ENCODE results near the gene GSTA1. TPM values are rescaled to one million over a fixed set of nuclear protein-coding genes. Genes with fewer than 3 reads are reported as not detected.
"Not testable (repeated sequence)": the region's sequence is repeated elsewhere in the genome, so short reads cannot be mapped to it uniquely, and the experiment has no call there.

GSTA1 gene
- 22.2 TPM for total RNA-seq
- long read RNA-seq, transcript GSTA1-201 (7 exons, 1,019 nt): major isoform, 17 of 24 reads
- long read RNA-seq, partial matches to known transcripts: 6 of 24 reads
- long read RNA-seq, other reads (novel, unspliced or antisense): 1 of 24 reads

DNA sequence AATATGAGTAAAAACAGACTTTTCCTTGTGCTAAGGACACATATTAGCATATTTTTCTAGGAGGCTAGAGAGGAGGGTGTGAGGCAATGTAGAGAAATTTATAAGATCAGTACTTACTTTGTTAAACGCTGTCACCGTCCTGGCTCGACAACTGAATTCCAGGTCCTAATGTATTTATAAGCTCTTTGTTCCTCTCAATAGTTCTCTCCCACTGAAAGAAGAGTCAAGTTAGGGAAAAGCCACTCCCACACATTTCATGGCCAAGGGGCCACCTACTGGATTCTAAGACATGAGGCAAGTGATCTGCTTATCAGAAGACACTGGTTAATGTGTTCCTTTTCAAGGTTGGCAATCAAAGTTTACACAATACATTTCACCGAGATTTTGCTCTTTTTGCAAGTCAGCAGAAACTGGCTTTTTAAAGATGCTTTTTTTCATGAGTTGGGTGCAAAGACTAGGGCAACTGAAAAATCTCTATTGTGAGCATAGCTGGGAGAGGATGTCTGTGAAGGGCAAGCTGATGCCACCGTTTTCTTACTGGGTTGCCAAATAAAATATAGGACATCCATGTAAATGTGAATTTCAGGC lies at the start of gene GSTA1:
GSTA1 (minus strand) TSS at position 149 of the 588 bp plus-strand sequence. CDS start 4,549 bp downstream, outside the sequence.
- DNase-seq; H3K27ac ChIP-seq; H3K36me3 ChIP-seq; ATAC-seq; H3K4me3 ChIP-seq; H3K27me3 ChIP-seq (ENCODE audit: low read depth); H3K4me1 ChIP-seq; H3K9me3 ChIP-seq; intact Hi-C loops (cut with DNase I): not testable (repeated sequence)

DNA sequence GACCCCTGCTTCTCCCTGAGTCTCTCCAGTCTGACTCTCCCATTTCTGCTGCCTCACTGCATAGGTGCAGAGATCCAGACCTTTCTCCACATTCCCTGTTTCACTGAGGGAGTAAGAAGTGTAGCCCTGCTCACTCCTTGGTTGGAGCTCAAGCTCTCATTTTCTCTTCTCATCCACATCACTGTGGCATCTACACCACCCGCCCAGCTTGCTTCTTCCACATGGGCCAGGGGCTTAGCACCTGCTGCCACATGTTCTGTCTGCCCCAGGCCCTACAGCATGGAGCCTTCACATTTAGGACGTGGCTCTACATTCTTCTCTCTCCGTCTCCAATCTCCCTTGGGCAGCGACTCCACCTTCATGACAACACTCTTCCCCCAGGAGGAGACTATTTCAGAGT lies 45.5 kb upstream of the GSTA1 start:
- H3K9me3 ChIP-seq: no peaks in the 10 kb centered on the region
- H3K36me3 ChIP-seq: no peaks in the 10 kb centered on the region
- H3K4me3 ChIP-seq: no peak overlapping the region
- DNase-seq (no peak), ATAC-seq (no peak)
- no peaks in the 10 kb centered on the region for H3K4me1 ChIP-seq
- TF ChIP-seq, protein P1, sequence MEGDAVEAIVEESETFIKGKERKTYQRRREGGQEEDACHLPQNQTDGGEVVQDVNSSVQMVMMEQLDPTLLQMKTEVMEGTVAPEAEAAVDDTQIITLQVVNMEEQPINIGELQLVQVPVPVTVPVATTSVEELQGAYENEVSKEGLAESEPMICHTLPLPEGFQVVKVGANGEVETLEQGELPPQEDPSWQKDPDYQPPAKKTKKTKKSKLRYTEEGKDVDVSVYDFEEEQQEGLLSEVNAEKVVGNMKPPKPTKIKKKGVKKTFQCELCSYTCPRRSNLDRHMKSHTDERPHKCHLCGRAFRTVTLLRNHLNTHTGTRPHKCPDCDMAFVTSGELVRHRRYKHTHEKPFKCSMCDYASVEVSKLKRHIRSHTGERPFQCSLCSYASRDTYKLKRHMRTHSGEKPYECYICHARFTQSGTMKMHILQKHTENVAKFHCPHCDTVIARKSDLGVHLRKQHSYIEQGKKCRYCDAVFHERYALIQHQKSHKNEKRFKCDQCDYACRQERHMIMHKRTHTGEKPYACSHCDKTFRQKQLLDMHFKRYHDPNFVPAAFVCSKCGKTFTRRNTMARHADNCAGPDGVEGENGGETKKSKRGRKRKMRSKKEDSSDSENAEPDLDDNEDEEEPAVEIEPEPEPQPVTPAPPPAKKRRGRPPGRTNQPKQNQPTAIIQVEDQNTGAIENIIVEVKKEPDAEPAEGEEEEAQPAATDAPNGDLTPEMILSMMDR (IDR thresholded peaks at IDR 0.05): no peak
- intact Hi-C loops (cut with DNase I): no loop called here
- no peaks in the 10 kb centered on the region for H3K27me3 ChIP-seq (ENCODE audit: low read depth)
- no peak overlapping the region for H3K27ac ChIP-seq

DNA sequence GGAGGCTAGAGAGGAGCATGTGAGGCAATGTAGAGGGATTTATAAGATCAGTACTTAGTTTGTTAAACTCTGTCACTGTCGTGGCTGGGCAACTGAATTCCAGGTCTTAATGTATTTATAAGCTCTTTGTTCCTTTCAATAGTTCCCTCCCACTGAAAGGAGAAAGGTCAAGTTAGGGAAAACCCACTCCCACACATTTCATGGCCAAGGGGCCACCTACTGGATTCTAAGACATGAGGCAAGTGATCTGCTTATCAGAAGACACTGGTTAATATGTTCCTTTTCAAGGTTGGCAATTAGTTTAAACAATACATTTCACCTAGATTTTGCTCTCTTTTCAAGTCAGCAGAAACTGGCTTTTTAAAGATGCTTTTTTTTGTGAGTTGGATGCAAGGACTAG lies 42.4 kb upstream of the GSTA1 start:
- Histone ChIP-seq H3K4me1 (no peaks in the 10 kb centered on the region), H3K27ac (no peak overlapping the region), H3K36me3 (no peaks in the 10 kb centered on the region), H3K4me3 (no peak overlapping the region), H3K27me3 (ENCODE audit: low read depth) (no peaks in the 10 kb centered on the region), H3K9me3 (no peaks in the 10 kb centered on the region)
- no peak for ATAC-seq
- intact Hi-C loops (cut with DNase I): no loop called here
- no peak for DNase-seq
- TF ChIP-seq, protein P1 (IDR thresholded peaks at IDR 0.05): no peak

DNA sequence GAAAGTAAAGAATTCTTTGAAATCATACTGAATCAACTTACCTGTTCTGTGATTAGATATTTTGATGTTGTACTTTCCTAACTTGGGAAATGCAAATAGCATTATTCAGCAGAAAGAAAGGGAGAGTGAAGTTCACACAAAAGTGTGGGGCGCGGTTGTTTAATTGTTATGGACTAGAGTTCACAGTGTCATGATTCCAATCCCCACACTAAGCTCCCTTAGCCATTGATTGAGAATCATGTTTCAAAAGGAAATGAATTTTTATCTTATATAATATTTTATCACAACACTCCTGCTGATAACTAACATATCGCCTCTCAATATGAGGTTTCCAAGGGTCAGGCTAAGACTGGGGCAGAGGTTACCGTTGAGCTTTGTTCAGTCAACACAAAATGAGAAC lies 40.0 kb upstream of the GSTA1 start:
- Histone ChIP-seq H3K4me3 (no peak overlapping the region), H3K36me3 (no peaks in the 10 kb centered on the region), H3K4me1 (no peaks in the 10 kb centered on the region), H3K27me3 (ENCODE audit: low read depth) (no peaks in the 10 kb centered on the region), H3K27ac (no peak overlapping the region), H3K9me3 (no peaks in the 10 kb centered on the region)
- no peak for DNase-seq
- TF ChIP-seq, protein P1 (IDR thresholded peaks at IDR 0.05): no peak
- no peak for ATAC-seq
- intact Hi-C loops (cut with DNase I): no loop called here

DNA sequence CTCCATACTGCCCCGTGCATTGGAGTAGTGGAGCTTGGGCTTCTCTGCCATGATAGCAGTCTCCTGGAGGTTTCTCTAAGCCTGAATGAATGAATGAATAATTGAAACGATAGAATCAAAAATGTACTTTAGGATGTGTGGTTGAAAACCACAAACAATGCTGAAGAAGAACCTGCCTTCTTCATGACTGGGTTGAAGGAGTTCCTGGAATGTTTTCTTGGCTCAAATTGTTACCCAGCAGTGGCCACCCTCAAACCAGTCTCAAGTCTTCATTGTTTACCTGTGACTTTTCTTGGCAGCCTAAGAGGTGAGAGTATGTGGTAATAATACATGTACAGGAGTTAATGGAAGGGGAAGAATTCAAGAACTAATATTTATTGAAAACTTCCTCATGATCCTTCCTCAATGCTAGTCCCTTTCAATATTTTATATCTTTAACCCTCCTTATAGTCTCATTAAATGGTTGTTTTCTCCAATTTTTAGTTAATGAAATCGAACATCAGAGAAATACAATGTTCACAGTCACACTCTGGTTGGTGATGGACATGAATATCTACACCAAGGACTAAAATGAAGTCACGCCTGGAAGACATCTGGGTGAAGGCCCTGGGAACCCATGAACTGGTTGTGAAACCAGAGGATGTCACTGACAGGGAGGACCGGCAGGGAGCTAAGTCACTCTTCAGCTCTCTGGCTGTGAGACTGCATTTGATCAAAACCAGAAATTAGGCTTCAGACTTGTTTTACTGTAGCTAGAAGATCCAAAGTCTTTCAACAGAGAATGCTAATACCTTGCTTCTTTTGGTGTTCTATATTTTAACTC lies 37.4 kb upstream of the GSTA1 start, which contains the start of gene GSTA5:
GSTA5 (minus strand) TSS at position 51 of the 823 bp plus-strand sequence.
- Histone ChIP-seq H3K4me1 (no peaks in the 10 kb centered on the region), H3K27me3 (ENCODE audit: low read depth) (no peaks in the 10 kb centered on the region), H3K27ac (no peak within 1 kb of the TSS), H3K9me3 (no peaks in the 10 kb centered on the region), H3K36me3 (no peaks in the 10 kb centered on the region), H3K4me3 (no peak within 1 kb of the TSS)
- TF ChIP-seq, protein P1 (IDR thresholded peaks at IDR 0.05): no peak
- DNase-seq (no peak), ATAC-seq (peak; percentile 81 to 86)
- intact Hi-C loops (cut with DNase I): no loop called here
